Gastrocnemius medialis (tissue), 4 donors: Measurements from ENCODE around the gene PCK2.

ENCODE experiments used
- POLR2A ChIP-seq, 2 donors: fragments of 450-650 bp; IDR thresholded peaks; one replicate each; pipeline ENCODE4 v1.6.1; 2017; ENCODE audit warnings: antibody characterized with exemption in 2 of 2, mild to moderate bottlenecking in 2 of 2, moderate library complexity in 2 of 2
- TF ChIP-seq, protein P1 (sequence below), 5 experiments: fragments of 450-650 bp in 3 of 5; fragments of 200-600 bp in 2 of 5; sonication (generic) in 2 of 5; IDR thresholded peaks in 4 of 5; conservative IDR thresholded peaks in 1 of 5; 1 replicate in 4 of 5; 2 replicates in 1 of 5; pipeline ENCODE4 v1.5.1; 2016 to 2019; ENCODE audit warnings: antibody characterized with exemption in 5 of 5, mild to moderate bottlenecking in 3 of 5, moderate library complexity in 3 of 5

DNA sequence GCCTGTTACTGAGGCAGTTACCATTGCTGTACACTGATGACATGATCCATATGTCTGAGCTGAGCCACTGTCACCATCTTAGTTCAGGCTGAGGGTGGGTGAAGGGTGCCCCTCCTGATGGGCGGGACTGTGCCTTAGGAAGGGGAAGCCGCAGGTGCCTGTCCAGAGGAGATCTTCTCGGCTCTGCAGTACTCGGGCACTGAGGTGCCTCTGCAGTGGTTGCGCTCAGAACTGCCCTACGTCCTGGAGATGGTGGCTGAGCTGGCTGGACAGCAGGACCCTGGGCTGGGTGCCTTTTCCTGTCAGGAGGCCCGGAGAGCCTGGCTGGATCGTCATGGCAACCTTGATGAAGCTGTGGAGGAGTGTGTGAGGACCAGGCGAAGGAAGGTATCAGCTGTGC is 56.9 kb downstream of the PCK2 start:
- TF ChIP-seq POLR2A (IDR thresholded peaks at IDR 0.05), result no peak
- TF ChIP-seq, protein P1, sequence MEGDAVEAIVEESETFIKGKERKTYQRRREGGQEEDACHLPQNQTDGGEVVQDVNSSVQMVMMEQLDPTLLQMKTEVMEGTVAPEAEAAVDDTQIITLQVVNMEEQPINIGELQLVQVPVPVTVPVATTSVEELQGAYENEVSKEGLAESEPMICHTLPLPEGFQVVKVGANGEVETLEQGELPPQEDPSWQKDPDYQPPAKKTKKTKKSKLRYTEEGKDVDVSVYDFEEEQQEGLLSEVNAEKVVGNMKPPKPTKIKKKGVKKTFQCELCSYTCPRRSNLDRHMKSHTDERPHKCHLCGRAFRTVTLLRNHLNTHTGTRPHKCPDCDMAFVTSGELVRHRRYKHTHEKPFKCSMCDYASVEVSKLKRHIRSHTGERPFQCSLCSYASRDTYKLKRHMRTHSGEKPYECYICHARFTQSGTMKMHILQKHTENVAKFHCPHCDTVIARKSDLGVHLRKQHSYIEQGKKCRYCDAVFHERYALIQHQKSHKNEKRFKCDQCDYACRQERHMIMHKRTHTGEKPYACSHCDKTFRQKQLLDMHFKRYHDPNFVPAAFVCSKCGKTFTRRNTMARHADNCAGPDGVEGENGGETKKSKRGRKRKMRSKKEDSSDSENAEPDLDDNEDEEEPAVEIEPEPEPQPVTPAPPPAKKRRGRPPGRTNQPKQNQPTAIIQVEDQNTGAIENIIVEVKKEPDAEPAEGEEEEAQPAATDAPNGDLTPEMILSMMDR (IDR thresholded peaks at IDR 0.05 in 4 of 5, conservative IDR thresholded peaks at IDR 0.05 in 1 of 5), result no peak
